ENCODE results near the gene ALDH1L1. TPM values are rescaled to one million over a fixed set of nuclear protein-coding genes. Genes with fewer than 3 reads are reported as not detected.

ALDH1L1 gene
- total RNA-seq, 1 experiment from 2014 or later: 0.41 TPM

- intact Hi-C loops (cut with micrococcal nuclease; ENCODE audit: unreplicated experiment): no loop called here
- POLR2A ChIA-PET: no interaction called here
- CTCF ChIA-PET: no interaction called here
Measured at GRCh38 chr3:126205717-126206655, 25.6 kb upstream of the ALDH1L1 start.

GRCh38 chr3:126202680-126203079 lies 22.3 kb upstream of the ALDH1L1 start:
- intact Hi-C loops (cut with micrococcal nuclease; ENCODE audit: unreplicated experiment): no loop called here
- TF ChIP-seq, protein P1, sequence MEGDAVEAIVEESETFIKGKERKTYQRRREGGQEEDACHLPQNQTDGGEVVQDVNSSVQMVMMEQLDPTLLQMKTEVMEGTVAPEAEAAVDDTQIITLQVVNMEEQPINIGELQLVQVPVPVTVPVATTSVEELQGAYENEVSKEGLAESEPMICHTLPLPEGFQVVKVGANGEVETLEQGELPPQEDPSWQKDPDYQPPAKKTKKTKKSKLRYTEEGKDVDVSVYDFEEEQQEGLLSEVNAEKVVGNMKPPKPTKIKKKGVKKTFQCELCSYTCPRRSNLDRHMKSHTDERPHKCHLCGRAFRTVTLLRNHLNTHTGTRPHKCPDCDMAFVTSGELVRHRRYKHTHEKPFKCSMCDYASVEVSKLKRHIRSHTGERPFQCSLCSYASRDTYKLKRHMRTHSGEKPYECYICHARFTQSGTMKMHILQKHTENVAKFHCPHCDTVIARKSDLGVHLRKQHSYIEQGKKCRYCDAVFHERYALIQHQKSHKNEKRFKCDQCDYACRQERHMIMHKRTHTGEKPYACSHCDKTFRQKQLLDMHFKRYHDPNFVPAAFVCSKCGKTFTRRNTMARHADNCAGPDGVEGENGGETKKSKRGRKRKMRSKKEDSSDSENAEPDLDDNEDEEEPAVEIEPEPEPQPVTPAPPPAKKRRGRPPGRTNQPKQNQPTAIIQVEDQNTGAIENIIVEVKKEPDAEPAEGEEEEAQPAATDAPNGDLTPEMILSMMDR (IDR thresholded peaks at IDR 0.05; ENCODE audit: insufficient read depth in 1 of 2, low read depth in 1 of 2, low read length in 1 of 2, severe bottlenecking in 1 of 2, unreplicated experiment in 1 of 2): no peak
- Mint-ChIP-seq H3K27ac (ENCODE audit: unreplicated experiment) (no peak overlapping the region), H3K36me3 (ENCODE audit: insufficient read depth, unreplicated experiment) (no peaks in the 10 kb centered on the region), H3K4me1 (ENCODE audit: low read depth, unreplicated experiment) (no peaks in the 10 kb centered on the region), H3K9me3 (ENCODE audit: unreplicated experiment) (peaks cover 12% of the 10 kb centered on the region), H3K27me3 (ENCODE audit: insufficient read depth, unreplicated experiment) (peaks cover 7% of the 10 kb centered on the region), H3K4me3 (ENCODE audit: unreplicated experiment) (no peak overlapping the region)
- CTCF ChIA-PET: no interaction called here
- POLR2A ChIA-PET: no interaction called here
- H3K36me3 ChIP-seq (ENCODE audit: control insufficient read depth, insufficient read depth, low read length): no peaks in the 10 kb centered on the region
- no peaks in the 10 kb centered on the region for H3K27me3 ChIP-seq (replicated peaks; ENCODE audit: control insufficient read depth, insufficient read depth, low read length)
- no peaks in the 10 kb centered on the region for H3K9me3 ChIP-seq
- no TSS peak for BruUV-seq (replicated peaks)
- no peak for DNase-seq
- H3K4me1 ChIP-seq: no peaks in the 10 kb centered on the region
- no peak overlapping the region for H3K4me3 ChIP-seq (ENCODE audit: low read depth, low read length)

More at GRCh38 chr3:126205717-126206655, 25.6 kb upstream of the ALDH1L1 start:
- peaks cover 7% of the 10 kb centered on the region for H3K27me3 Mint-ChIP-seq (ENCODE audit: insufficient read depth, unreplicated experiment)
- no peaks in the 10 kb centered on the region for H3K4me1 ChIP-seq
- no peak overlapping the region for H3K4me3 Mint-ChIP-seq (ENCODE audit: unreplicated experiment)
- no peak for DNase-seq
- peaks cover 12% of the 10 kb centered on the region for H3K9me3 Mint-ChIP-seq (ENCODE audit: unreplicated experiment)
- H3K27ac Mint-ChIP-seq (ENCODE audit: unreplicated experiment): no peak overlapping the region
- H3K27me3 ChIP-seq (replicated peaks; ENCODE audit: control insufficient read depth, insufficient read depth, low read length): no peaks in the 10 kb centered on the region
- no peaks in the 10 kb centered on the region for H3K36me3 ChIP-seq (ENCODE audit: control insufficient read depth, insufficient read depth, low read length)
- no peaks in the 10 kb centered on the region for H3K36me3 Mint-ChIP-seq (ENCODE audit: insufficient read depth, unreplicated experiment)
- no TSS peak for BruUV-seq (replicated peaks)
- no peak overlapping the region for H3K4me3 ChIP-seq (ENCODE audit: low read depth, low read length)
- TF ChIP-seq, protein P1 (IDR thresholded peaks at IDR 0.05; ENCODE audit: insufficient read depth in 1 of 2, low read depth in 1 of 2, low read length in 1 of 2, severe bottlenecking in 1 of 2, unreplicated experiment in 1 of 2): no peak
- no peaks in the 10 kb centered on the region for H3K9me3 ChIP-seq
- H3K4me1 Mint-ChIP-seq (ENCODE audit: low read depth, unreplicated experiment): no peaks in the 10 kb centered on the region

DNA sequence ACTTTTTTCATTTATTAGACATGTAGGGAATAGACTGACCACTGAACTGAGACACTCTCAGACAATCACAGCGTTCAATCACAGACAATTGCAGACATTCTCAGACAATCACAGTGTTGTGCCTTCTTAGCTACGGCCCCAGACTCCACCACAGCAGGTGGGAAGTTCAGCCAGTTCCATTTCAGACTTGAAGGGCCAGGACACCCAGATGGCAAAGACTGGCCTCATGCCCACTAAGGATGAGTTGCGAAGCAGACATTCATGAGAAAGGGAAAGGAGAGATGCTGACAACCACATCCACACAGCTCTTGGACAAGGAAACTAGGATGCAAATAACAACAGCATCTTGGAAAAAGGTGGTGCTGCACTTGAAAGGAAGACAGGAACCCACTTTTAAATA lies 21.9 kb upstream of the ALDH1L1 start:
- Mint-ChIP-seq H3K36me3 (ENCODE audit: insufficient read depth, unreplicated experiment) (no peaks in the 10 kb centered on the region), H3K4me1 (ENCODE audit: low read depth, unreplicated experiment) (no peaks in the 10 kb centered on the region), H3K4me3 (ENCODE audit: unreplicated experiment) (no peak overlapping the region), H3K27ac (ENCODE audit: unreplicated experiment) (no peak overlapping the region), H3K27me3 (ENCODE audit: insufficient read depth, unreplicated experiment) (peaks cover 7% of the 10 kb centered on the region), H3K9me3 (ENCODE audit: unreplicated experiment) (peaks cover 12% of the 10 kb centered on the region)
- BruUV-seq (replicated peaks): no TSS peak
- no peaks in the 10 kb centered on the region for H3K4me1 ChIP-seq
- intact Hi-C loops (cut with micrococcal nuclease; ENCODE audit: unreplicated experiment): no loop called here
- H3K4me3 ChIP-seq (ENCODE audit: low read depth, low read length): no peak overlapping the region
- no peaks in the 10 kb centered on the region for H3K27me3 ChIP-seq (replicated peaks; ENCODE audit: control insufficient read depth, insufficient read depth, low read length)
- TF ChIP-seq, protein P1 (IDR thresholded peaks at IDR 0.05; ENCODE audit: insufficient read depth in 1 of 2, low read depth in 1 of 2, low read length in 1 of 2, severe bottlenecking in 1 of 2, unreplicated experiment in 1 of 2): no peak
- no peaks in the 10 kb centered on the region for H3K9me3 ChIP-seq
- no peaks in the 10 kb centered on the region for H3K36me3 ChIP-seq (ENCODE audit: control insufficient read depth, insufficient read depth, low read length)
- no peak for DNase-seq
- ChIA-PET CTCF (no interaction called here), POLR2A (no interaction called here)

All from Caco-2 (cell line).